CD14-positive monocyte (primary cell): Measurements from ENCODE around the gene KIF18A. TPM values are rescaled to one million over a fixed set of nuclear protein-coding genes. Genes with fewer than 3 reads are reported as not detected.

Experiments
- DNase-seq, 3 donors: peaks; one replicate each; pipeline ENCODE4 v3.0.0-alpha.2; 2011 to 2022
- H2AFZ ChIP-seq: 2 replicates; pipeline ENCODE4 v1.6.0; 2012; ENCODE audit warnings: mild to moderate bottlenecking, low read depth, low read length, inconsistent platforms; ENCODE audit not compliant: insufficient read depth, poor library complexity, severe bottlenecking
- H3K27ac ChIP-seq, 2 donors: 1 replicate in 1 of 2; 2 replicates in 1 of 2; pipeline ENCODE4 v1.5.1; 2012 to 2013; ENCODE audit warnings: low read length in 2 of 2, control low read depth in 1 of 2, inconsistent platforms in 1 of 2, low read depth in 1 of 2, mild to moderate bottlenecking in 1 of 2
- H3K27me3 ChIP-seq, 2 donors: one replicate each; pipeline versions ENCODE4 v1.6.0 to v1.6.1; 2011 to 2013; ENCODE audit warnings: low read length in 2 of 2; ENCODE audit not compliant: control insufficient read depth in 2 of 2, insufficient read depth in 2 of 2
- H3K36me3 ChIP-seq, 2 donors: replicated peaks in 1 of 2; 1 replicate in 1 of 2; 2 replicates in 1 of 2; pipeline versions ENCODE4 v1.5.1 to v1.6.1; 2012 to 2013; ENCODE audit warnings: low read length in 2 of 2, control low read depth in 1 of 2, inconsistent platforms in 1 of 2, mild to moderate bottlenecking in 1 of 2; ENCODE audit not compliant: insufficient read depth in 2 of 2, control insufficient read depth in 1 of 2
- H3K4me1 ChIP-seq, 2 donors: 1 replicate in 1 of 2; 2 replicates in 1 of 2; pipeline versions ENCODE4 v1.5.1 to v1.6.1; 2012 to 2013; ENCODE audit warnings: low read length in 2 of 2, control low read depth in 1 of 2, inconsistent platforms in 1 of 2, mild to moderate bottlenecking in 1 of 2, moderate library complexity in 1 of 2; ENCODE audit not compliant: insufficient read depth in 2 of 2, control insufficient read depth in 1 of 2
- H3K4me2 ChIP-seq: replicated peaks from 2 replicates; pipeline ENCODE3; 2012; ENCODE audit warnings: low read length, moderate library complexity, mild to moderate bottlenecking; ENCODE audit not compliant: poor library complexity, severe bottlenecking; ENCODE audit errors: extremely low read depth
- H3K4me3 ChIP-seq, 3 experiments: fragments of 200-600 bp in 1 of 3; sonication (generic) in 1 of 3; replicated peaks in 1 of 3; 1 replicate in 2 of 3; 2 replicates in 1 of 3; pipeline ENCODE4 v1.5.1; 2011 to 2013; ENCODE audit warnings: low read length in 3 of 3, mild to moderate bottlenecking in 3 of 3, control low read depth in 2 of 3, low read depth in 2 of 3, inconsistent platforms in 1 of 3, moderate library complexity in 1 of 3
- H3K79me2 ChIP-seq: 2 replicates; pipeline ENCODE4 v1.6.0; 2012; ENCODE audit warnings: mild to moderate bottlenecking, control low read depth, inconsistent platforms, low read length, moderate library complexity; ENCODE audit not compliant: insufficient read depth
- H3K9ac ChIP-seq: 2 replicates; pipeline ENCODE4 v1.6.0; 2017; ENCODE audit warnings: low read length, mild to moderate bottlenecking; ENCODE audit not compliant: insufficient read depth, poor library complexity, severe bottlenecking
- H3K9me3 ChIP-seq, 2 donors: replicated peaks in 1 of 2; 1 replicate in 1 of 2; 2 replicates in 1 of 2; pipeline versions ENCODE4 v1.5.1 to v1.6.1; 2012 to 2013; ENCODE audit warnings: low read length in 2 of 2, control low read depth in 1 of 2; ENCODE audit not compliant: control insufficient read depth in 1 of 2, insufficient read depth in 1 of 2
- H4K20me1 ChIP-seq: 2 replicates; pipeline ENCODE4 v1.6.0; 2012; ENCODE audit warnings: mild to moderate bottlenecking, low read length, control low read depth, moderate library complexity; ENCODE audit not compliant: insufficient read depth
- H3K27ac Mint-ChIP-seq, 7 donors: one replicate each; pipeline ENCODE4 v1.8.0; 2020; ENCODE audit warnings: mild to moderate bottlenecking in 7 of 7, mixed read lengths in 7 of 7, moderate library complexity in 6 of 7, inconsistent platforms in 2 of 7
- H3K27me3 Mint-ChIP-seq, 3 donors: one replicate each; pipeline ENCODE4 v1.8.0; 2021 to 2022; ENCODE audit warnings: low read depth in 3 of 3, mild to moderate bottlenecking in 3 of 3, mixed read lengths in 3 of 3, moderate library complexity in 3 of 3, inconsistent platforms in 1 of 3
- H3K36me3 Mint-ChIP-seq, 2 donors: one replicate each; pipeline ENCODE4 v1.8.0; 2020; ENCODE audit warnings: mixed read lengths in 2 of 2, inconsistent platforms in 1 of 2, mild to moderate bottlenecking in 1 of 2
- H3K4me1 Mint-ChIP-seq: one replicate; pipeline ENCODE4 v1.8.0; 2020; ENCODE audit warnings: mild to moderate bottlenecking, mixed read lengths
- H3K4me3 Mint-ChIP-seq, 2 donors: one replicate each; pipeline ENCODE4 v1.8.0; 2020; ENCODE audit warnings: mild to moderate bottlenecking in 2 of 2, mixed read lengths in 2 of 2, moderate library complexity in 1 of 2
- H3K9me3 Mint-ChIP-seq, 7 donors: one replicate each; pipeline ENCODE4 v1.8.0; 2020 to 2022; ENCODE audit warnings: mixed read lengths in 7 of 7, mild to moderate bottlenecking in 6 of 7, moderate library complexity in 6 of 7, inconsistent platforms in 2 of 7
- WGBS: methylation state at CpG from one replicate; pipeline ENCODE4 v1.1.5; 2013; ENCODE audit warnings: missing lambda C conversion rate; ENCODE audit not compliant: insufficient coverage; 5-methylcytosine and 5-hydroxymethylcytosine counted together
- intact Hi-C, 2 donors: fragments of 100-400 bp; cut with micrococcal nuclease; formaldehyde crosslinking; loops; one replicate each; pipeline versions ENCODE4 v1.15.0 to v1.15.1; 2023
- polyA plus RNA-seq, 3 donors: library from polyadenylated mRNA; depleted of rRNA in 1 of 3; unstranded in 2 of 3; stranded (reverse) in 1 of 3; fragments of 300-500 nt in 2 of 3; fragments of >200 nt in 1 of 3; fragmentation: Illumina TruSeq in 2 of 3; gene quantifications; 1 replicate in 2 of 3; 2 replicates in 1 of 3; pipeline ENCODE4 v1.2.3, GENCODE V29; 2012 to 2021
- TF ChIP-seq, protein P1 (sequence below): fragments of 200-600 bp; IDR thresholded peaks from one replicate; pipeline ENCODE4 v1.8.0; 2022; ENCODE audit warnings: antibody characterized with exemption, mild to moderate bottlenecking

KIF18A gene
- polyA plus RNA-seq, 3 donors, result 0.13 to 0.73 TPM; not detected in 1

DNA sequence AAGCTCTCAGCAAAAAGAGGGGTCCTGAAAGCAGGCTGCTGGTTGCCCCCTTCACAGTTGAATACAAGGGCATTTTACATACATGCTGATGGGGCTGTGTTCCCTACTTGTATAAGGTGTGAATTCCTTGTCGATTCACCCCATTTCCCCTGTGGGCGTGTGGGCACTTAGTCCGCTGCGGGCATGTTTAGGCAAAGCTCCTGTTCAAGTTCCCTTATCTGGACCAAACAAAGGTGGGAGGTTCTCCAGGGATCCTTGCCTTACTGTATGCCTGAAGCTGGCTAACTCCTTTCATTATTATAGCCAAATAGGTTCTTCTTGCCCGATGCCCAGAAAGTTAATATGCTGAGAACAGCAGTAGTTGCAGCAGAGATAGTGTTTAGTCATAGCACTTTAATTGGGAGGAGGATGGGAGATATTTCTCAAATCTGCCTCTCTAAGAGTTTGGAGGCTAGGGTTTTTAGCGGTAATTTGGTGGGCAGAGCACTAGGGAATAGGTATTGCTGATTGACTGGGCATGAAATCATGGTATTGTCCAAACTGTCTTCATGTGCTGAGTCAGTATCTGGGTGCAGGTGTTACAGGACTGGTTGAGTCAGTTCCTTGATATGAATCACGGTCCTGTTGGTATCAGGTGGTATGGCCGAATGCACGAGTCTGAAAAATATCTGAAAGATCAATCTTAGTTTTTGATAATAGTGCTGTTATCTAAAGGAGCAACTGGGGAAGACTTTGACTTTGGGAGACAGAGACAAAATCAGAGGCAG lies 32.9 kb upstream of the KIF18A start:
- H3K27ac Mint-ChIP-seq, result no peak overlapping the region
- Histone ChIP-seq H3K4me2 (no peak overlapping the region), H3K79me2 (no peaks in the 10 kb centered on the region), H3K4me3 (no peak overlapping the region), H4K20me1 (no peaks in the 10 kb centered on the region), H3K4me1 (no peaks in the 10 kb centered on the region), H3K27ac (no peak overlapping the region), H2AFZ (no peak overlapping the region), H3K9me3 (peaks cover 19 to 22% of the 10 kb centered on the region in 2 donors), H3K9ac (no peak overlapping the region), H3K27me3 (no peaks in the 10 kb centered on the region), H3K36me3 (peaks cover 0 to 9% of the 10 kb centered on the region in 2 donors)
- no peak overlapping the region for H3K4me3 Mint-ChIP-seq
- H3K9me3 Mint-ChIP-seq, result peaks cover 12 to 28% (median 19%) of the 10 kb centered on the region in 7 donors
- H3K36me3 Mint-ChIP-seq, result peaks cover 0 to 4% of the 10 kb centered on the region in 2 donors
- no peaks in the 10 kb centered on the region for H3K27me3 Mint-ChIP-seq
- WGBS, result 100% methylated on average over 5 of the region's 9 CpGs
- H3K4me1 Mint-ChIP-seq, result no peaks in the 10 kb centered on the region
- TF ChIP-seq, protein P1, sequence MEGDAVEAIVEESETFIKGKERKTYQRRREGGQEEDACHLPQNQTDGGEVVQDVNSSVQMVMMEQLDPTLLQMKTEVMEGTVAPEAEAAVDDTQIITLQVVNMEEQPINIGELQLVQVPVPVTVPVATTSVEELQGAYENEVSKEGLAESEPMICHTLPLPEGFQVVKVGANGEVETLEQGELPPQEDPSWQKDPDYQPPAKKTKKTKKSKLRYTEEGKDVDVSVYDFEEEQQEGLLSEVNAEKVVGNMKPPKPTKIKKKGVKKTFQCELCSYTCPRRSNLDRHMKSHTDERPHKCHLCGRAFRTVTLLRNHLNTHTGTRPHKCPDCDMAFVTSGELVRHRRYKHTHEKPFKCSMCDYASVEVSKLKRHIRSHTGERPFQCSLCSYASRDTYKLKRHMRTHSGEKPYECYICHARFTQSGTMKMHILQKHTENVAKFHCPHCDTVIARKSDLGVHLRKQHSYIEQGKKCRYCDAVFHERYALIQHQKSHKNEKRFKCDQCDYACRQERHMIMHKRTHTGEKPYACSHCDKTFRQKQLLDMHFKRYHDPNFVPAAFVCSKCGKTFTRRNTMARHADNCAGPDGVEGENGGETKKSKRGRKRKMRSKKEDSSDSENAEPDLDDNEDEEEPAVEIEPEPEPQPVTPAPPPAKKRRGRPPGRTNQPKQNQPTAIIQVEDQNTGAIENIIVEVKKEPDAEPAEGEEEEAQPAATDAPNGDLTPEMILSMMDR, result no peak
- intact Hi-C loops, result no loop called here
- DNase-seq, result no peak

DNA sequence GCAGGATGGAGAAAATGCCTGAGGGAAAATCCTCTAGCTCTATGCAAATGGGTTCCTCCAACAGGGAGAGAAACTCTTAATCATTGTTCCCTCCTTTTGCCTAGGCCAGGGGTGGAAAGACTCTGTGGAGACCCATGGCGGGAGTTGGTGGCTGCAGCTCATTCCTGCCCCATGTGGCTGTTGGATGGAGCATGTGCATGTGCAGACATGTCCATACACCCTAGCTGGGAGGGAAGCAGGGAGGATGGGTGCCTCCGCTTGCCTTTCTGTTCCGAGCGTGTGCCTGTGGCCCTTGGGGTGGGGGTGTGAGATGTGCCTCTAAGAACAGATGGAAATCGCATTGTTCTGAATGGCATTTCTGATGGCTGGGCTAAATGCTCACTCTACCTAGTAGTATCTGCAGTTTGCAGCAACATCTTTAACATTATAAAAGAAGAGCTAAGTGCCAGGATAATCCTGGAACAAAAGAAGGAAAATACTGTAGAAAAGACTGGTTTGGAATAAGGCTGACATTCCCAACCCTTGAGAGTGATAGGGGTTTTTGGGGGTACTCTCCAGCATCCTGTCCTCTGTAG lies 32.0 kb upstream of the KIF18A start:
- Histone ChIP-seq H3K4me2 (no peak overlapping the region), H3K27me3 (no peaks in the 10 kb centered on the region), H4K20me1 (no peaks in the 10 kb centered on the region), H2AFZ (no peak overlapping the region), H3K36me3 (peaks cover 0 to 9% of the 10 kb centered on the region in 2 donors), H3K79me2 (no peaks in the 10 kb centered on the region), H3K27ac (no peak overlapping the region), H3K4me1 (no peaks in the 10 kb centered on the region), H3K9me3 (peaks cover 19 to 22% of the 10 kb centered on the region in 2 donors), H3K4me3 (no peak overlapping the region), H3K9ac (no peak overlapping the region)
- H3K36me3 Mint-ChIP-seq, result peaks cover 0 to 6% of the 10 kb centered on the region in 2 donors
- H3K27me3 Mint-ChIP-seq, result no peaks in the 10 kb centered on the region
- H3K4me3 Mint-ChIP-seq, result no peak overlapping the region
- no peak for DNase-seq
- peaks cover 13 to 30% (median 19%) of the 10 kb centered on the region in 7 donors for H3K9me3 Mint-ChIP-seq
- WGBS, result no CpG with 5 or more reads among the region's 5 CpGs
- TF ChIP-seq, protein P1, result no peak
- intact Hi-C loops, result no loop called here
- H3K4me1 Mint-ChIP-seq, result no peaks in the 10 kb centered on the region
- no peak overlapping the region for H3K27ac Mint-ChIP-seq
